ENCODE measurements around the gene NAP1L4. TPM values are rescaled to one million over a fixed set of nuclear protein-coding genes. Genes with fewer than 3 reads are reported as not detected.

Gene NAP1L4
- total RNA-seq, 1 experiment from 2014 or later = 274 TPM

DNA sequence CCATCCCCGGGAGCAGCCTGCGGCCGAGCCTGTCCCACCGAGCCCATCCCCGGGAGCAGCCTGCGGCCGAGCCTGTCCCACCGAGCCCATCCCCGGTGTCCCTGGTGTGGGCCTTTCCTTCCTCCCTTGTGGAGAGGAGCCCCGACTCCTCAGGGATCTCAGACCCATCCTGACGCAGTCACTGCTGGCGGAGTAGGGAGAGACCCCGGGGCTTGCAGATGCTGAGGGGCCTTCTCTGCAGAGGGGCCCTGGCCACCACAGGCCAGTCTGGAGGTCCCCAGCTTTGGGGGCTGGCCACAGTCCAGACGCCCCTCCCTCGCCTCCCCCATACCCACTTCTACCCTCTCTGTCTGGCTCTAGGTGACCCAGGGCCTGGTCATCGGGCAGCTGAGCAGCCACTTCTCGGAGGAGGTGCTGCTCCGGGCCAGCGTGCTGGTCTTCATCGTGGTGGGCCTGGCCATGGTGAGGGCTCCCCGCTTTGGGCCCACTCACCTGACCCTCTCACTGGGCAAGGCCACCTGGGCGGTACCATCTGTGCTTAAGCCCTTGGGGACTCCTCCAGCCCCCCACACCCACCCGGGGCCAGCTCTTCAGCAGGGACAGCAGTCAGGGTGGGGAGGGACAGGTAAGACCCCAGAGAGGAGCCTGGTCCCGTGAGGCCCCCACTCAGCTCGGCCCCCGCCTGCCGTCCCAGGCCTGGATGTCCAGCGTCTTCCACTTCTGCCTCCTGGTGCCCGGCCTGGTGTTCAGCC, 70.2 kb downstream of the NAP1L4 start:
- POLR2A ChIA-PET = interaction anchor here (0.6 kb wide), 1 partner anchor 20 kb away, joined by 3 read pairs; a partner anchor contains a TSS
- TF ChIP-seq, protein P1, sequence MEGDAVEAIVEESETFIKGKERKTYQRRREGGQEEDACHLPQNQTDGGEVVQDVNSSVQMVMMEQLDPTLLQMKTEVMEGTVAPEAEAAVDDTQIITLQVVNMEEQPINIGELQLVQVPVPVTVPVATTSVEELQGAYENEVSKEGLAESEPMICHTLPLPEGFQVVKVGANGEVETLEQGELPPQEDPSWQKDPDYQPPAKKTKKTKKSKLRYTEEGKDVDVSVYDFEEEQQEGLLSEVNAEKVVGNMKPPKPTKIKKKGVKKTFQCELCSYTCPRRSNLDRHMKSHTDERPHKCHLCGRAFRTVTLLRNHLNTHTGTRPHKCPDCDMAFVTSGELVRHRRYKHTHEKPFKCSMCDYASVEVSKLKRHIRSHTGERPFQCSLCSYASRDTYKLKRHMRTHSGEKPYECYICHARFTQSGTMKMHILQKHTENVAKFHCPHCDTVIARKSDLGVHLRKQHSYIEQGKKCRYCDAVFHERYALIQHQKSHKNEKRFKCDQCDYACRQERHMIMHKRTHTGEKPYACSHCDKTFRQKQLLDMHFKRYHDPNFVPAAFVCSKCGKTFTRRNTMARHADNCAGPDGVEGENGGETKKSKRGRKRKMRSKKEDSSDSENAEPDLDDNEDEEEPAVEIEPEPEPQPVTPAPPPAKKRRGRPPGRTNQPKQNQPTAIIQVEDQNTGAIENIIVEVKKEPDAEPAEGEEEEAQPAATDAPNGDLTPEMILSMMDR (IDR thresholded peaks at IDR 0.05) = no peak
- TF ChIP-seq, protein P2, sequence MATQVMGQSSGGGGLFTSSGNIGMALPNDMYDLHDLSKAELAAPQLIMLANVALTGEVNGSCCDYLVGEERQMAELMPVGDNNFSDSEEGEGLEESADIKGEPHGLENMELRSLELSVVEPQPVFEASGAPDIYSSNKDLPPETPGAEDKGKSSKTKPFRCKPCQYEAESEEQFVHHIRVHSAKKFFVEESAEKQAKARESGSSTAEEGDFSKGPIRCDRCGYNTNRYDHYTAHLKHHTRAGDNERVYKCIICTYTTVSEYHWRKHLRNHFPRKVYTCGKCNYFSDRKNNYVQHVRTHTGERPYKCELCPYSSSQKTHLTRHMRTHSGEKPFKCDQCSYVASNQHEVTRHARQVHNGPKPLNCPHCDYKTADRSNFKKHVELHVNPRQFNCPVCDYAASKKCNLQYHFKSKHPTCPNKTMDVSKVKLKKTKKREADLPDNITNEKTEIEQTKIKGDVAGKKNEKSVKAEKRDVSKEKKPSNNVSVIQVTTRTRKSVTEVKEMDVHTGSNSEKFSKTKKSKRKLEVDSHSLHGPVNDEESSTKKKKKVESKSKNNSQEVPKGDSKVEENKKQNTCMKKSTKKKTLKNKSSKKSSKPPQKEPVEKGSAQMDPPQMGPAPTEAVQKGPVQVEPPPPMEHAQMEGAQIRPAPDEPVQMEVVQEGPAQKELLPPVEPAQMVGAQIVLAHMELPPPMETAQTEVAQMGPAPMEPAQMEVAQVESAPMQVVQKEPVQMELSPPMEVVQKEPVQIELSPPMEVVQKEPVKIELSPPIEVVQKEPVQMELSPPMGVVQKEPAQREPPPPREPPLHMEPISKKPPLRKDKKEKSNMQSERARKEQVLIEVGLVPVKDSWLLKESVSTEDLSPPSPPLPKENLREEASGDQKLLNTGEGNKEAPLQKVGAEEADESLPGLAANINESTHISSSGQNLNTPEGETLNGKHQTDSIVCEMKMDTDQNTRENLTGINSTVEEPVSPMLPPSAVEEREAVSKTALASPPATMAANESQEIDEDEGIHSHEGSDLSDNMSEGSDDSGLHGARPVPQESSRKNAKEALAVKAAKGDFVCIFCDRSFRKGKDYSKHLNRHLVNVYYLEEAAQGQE (IDR thresholded peaks at IDR 0.05; ENCODE audit: insufficient read depth in 1 of 2, low read depth in 2 of 2, low read length in 1 of 2) = no peak
- TF ChIP-seq SIN3A (IDR thresholded peaks at IDR 0.05; ENCODE audit: borderline replicate concordance, insufficient read depth, low read depth, low read length) (no peak), POLR2AphosphoS5 (IDR thresholded peaks at IDR 0.05; ENCODE audit: low read depth, low read length) (no peak), TCF7L2 (IDR thresholded peaks at IDR 0.05; ENCODE audit: low read depth, low read length) (no peak)
- DNase-seq (ENCODE audit: low read depth, low spot score) = no peak
- BruUV-seq (replicated peaks) = no TSS peak
- no peaks in the 10 kb centered on the region for H3K9me3 ChIP-seq (ENCODE audit: control insufficient read depth, insufficient read depth, low read depth, low read length)
- ATAC-seq = no peak
- H3K4me3 ChIP-seq (ENCODE audit: low read depth in 2 of 2, low read length in 2 of 2) = no peak overlapping the region
- no peak overlapping the region for H3K27ac ChIP-seq (ENCODE audit: low read length)
- H3K27me3 ChIP-seq (ENCODE audit: control insufficient read depth, insufficient read depth, low read length) = no peaks in the 10 kb centered on the region
- no peaks in the 10 kb centered on the region for H3K36me3 ChIP-seq (ENCODE audit: control insufficient read depth, insufficient read depth, low read length)
- H3K4me1 ChIP-seq (ENCODE audit: control insufficient read depth, insufficient read depth, low read length) = peaks cover 27% of the 10 kb centered on the region
- intact Hi-C loops (cut with micrococcal nuclease; ENCODE audit: unreplicated experiment) (no loop called here), in situ Hi-C loops (cut with HindIII; ENCODE audit: low pct_unique_long_range_greater_than_20kb, low sequenced_read_pairs) (no loop called here)
- CTCF ChIA-PET = no interaction called here

DNA sequence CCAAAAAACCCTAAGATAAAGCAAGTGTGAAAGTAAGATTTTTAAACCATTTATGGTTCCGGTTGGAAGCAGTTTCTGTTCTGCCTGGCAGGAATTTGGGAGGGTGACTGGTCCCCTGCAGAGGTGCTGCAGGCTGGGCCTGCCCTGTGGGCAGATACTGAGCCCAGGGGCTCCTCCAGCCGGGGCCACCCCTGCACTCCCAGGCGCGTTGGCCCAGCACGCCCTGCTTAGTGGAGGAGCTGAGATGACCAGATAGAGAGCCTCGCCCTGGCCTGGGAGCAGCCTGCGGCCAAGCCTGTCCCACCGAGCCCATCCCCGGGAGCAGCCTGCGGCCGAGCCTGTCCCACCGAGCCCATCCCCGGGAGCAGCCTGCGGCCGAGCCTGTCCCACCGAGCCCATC, 70.9 kb downstream of the NAP1L4 start:
- POLR2A ChIA-PET = interaction anchor here (0.7 kb wide), 1 partner anchor 48 kb away, joined by 3 read pairs; no protein-coding TSS in a partner anchor
- no peak for ATAC-seq
- no peaks in the 10 kb centered on the region for H3K36me3 ChIP-seq (ENCODE audit: control insufficient read depth, insufficient read depth, low read length)
- H3K4me3 ChIP-seq (ENCODE audit: low read depth in 2 of 2, low read length in 2 of 2) = no peak overlapping the region
- no peak for DNase-seq (ENCODE audit: low read depth, low spot score)
- H3K27ac ChIP-seq (ENCODE audit: low read length) = no peak overlapping the region
- TF ChIP-seq, protein P2 (IDR thresholded peaks at IDR 0.05; ENCODE audit: insufficient read depth in 1 of 2, low read depth in 2 of 2, low read length in 1 of 2) = no peak
- TF ChIP-seq, protein P1 (IDR thresholded peaks at IDR 0.05) = no peak
- TF ChIP-seq SIN3A (IDR thresholded peaks at IDR 0.05; ENCODE audit: borderline replicate concordance, insufficient read depth, low read depth, low read length) = no peak
- no peak for TF ChIP-seq POLR2AphosphoS5 (IDR thresholded peaks at IDR 0.05; ENCODE audit: low read depth, low read length)
- TF ChIP-seq TCF7L2 (IDR thresholded peaks at IDR 0.05; ENCODE audit: low read depth, low read length) = no peak
- intact Hi-C loops (cut with micrococcal nuclease; ENCODE audit: unreplicated experiment) (no loop called here), in situ Hi-C loops (cut with HindIII; ENCODE audit: low pct_unique_long_range_greater_than_20kb, low sequenced_read_pairs) (no loop called here)
- H3K27me3 ChIP-seq (ENCODE audit: control insufficient read depth, insufficient read depth, low read length) = no peaks in the 10 kb centered on the region
- BruUV-seq (replicated peaks) = no TSS peak
- CTCF ChIA-PET = interaction anchor here (0.6 kb wide), 1 partner anchor 191 kb away, joined by 6 read pairs; no protein-coding TSS in a partner anchor
- H3K4me1 ChIP-seq (ENCODE audit: control insufficient read depth, insufficient read depth, low read length) = peaks cover 21% of the 10 kb centered on the region
- no peaks in the 10 kb centered on the region for H3K9me3 ChIP-seq (ENCODE audit: control insufficient read depth, insufficient read depth, low read depth, low read length)

Data from Panc1 (cell line).